Stomach (tissue), 4 donors: Measurements from ENCODE around the gene CLEC10A.
A peak's percentile ranks its signal among the peaks of the same experiment; 100 is the strongest.

Source experiments
- CTCF ChIP-seq, 7 experiments: fragments of 450-650 bp in 4 of 7; fragments of 200-600 bp in 3 of 7; sonication (generic) in 3 of 7; IDR thresholded peaks; one replicate each; pipeline ENCODE4 v1.5.1; 2016 to 2019; ENCODE audit warnings: antibody characterized with exemption in 7 of 7, control low read depth in 2 of 7, mild to moderate bottlenecking in 1 of 7
- EP300 ChIP-seq: sonication (generic); formaldehyde crosslinking; IDR thresholded peaks from one replicate; pipeline ENCODE4 v1.6.1; 2017; ENCODE audit warnings: antibody characterized with exemption
- POLR2A ChIP-seq, 4 donors: fragments of 450-650 bp; IDR thresholded peaks; one replicate each; pipeline ENCODE4 v1.6.1; 2016; ENCODE audit warnings: antibody characterized with exemption in 4 of 4, control low read depth in 2 of 4, mild to moderate bottlenecking in 1 of 4, moderate library complexity in 1 of 4
- POLR2AphosphoS5 ChIP-seq, 3 donors: sonication (generic); formaldehyde crosslinking; IDR thresholded peaks; one replicate each; pipeline ENCODE4 v1.6.1; 2016; ENCODE audit warnings: antibody characterized with exemption in 3 of 3

- TF ChIP-seq CTCF (IDR thresholded peaks at IDR 0.05), result no peak
- no peak for TF ChIP-seq EP300
- peak in 1 of 4 donors; percentile 17 for TF ChIP-seq POLR2A (IDR thresholded peaks at IDR 0.05)
- TF ChIP-seq POLR2AphosphoS5 (IDR thresholded peaks at IDR 0.05), result peak in 2 of 3 donors; percentile 68 to 85
These were observed 44.3 kb downstream of the CLEC10A start, which contains the start of gene SLC16A13 for GRCh38 chr17:7035591-7036368.
